ENCODE results near the gene TMEM63A. TPM values are rescaled to one million over a fixed set of nuclear protein-coding genes. Genes with fewer than 3 reads are reported as not detected.

TMEM63A gene
- polyA plus RNA-seq, 1 experiment = 41.8 TPM

- no peak overlapping the region for H3K4me3 ChIP-seq (ENCODE audit: low read depth, low read length)
- ChIA-PET CTCF (interaction anchor here (0.8 to 2.4 kb wide), 7 partner anchors 14 to 423 kb away, joined by 3 to 9 read pairs (median 4); partner anchors contain the start of gene SRP9), POLR2A (interaction anchor here (0.6 to 0.7 kb wide), 2 partner anchors 33 to 409 kb away, joined by 5 to 9 read pairs; no protein-coding TSS in a partner anchor)
- H3K36me3 ChIP-seq (ENCODE audit: control insufficient read depth, insufficient read depth, low read length) = no peaks in the 10 kb centered on the region
- no peaks in the 10 kb centered on the region for H3K27me3 ChIP-seq (ENCODE audit: control insufficient read depth, insufficient read depth, low read length)
- DNase-seq (ENCODE audit: low read depth) = no peak
- TF ChIP-seq CTCF (IDR thresholded peaks at IDR 0.05; ENCODE audit: insufficient read depth, low read depth, low read length) = no peak
These were observed 1.6 kb upstream of the TMEM63A start for GRCh38 chr1:225883616-225884265.

- no peak for DNase-seq (ENCODE audit: low read depth)
- POLR2A ChIA-PET = interaction anchor here (0.6 to 0.7 kb wide), 3 partner anchors 33 to 408 kb away, joined by 3 to 9 read pairs (median 5); no protein-coding TSS in a partner anchor
- no peak for TF ChIP-seq CTCF (IDR thresholded peaks at IDR 0.05; ENCODE audit: insufficient read depth, low read depth, low read length)
These were observed 775 bp upstream of the TMEM63A start for GRCh38 chr1:225882694-225883615.

DNA sequence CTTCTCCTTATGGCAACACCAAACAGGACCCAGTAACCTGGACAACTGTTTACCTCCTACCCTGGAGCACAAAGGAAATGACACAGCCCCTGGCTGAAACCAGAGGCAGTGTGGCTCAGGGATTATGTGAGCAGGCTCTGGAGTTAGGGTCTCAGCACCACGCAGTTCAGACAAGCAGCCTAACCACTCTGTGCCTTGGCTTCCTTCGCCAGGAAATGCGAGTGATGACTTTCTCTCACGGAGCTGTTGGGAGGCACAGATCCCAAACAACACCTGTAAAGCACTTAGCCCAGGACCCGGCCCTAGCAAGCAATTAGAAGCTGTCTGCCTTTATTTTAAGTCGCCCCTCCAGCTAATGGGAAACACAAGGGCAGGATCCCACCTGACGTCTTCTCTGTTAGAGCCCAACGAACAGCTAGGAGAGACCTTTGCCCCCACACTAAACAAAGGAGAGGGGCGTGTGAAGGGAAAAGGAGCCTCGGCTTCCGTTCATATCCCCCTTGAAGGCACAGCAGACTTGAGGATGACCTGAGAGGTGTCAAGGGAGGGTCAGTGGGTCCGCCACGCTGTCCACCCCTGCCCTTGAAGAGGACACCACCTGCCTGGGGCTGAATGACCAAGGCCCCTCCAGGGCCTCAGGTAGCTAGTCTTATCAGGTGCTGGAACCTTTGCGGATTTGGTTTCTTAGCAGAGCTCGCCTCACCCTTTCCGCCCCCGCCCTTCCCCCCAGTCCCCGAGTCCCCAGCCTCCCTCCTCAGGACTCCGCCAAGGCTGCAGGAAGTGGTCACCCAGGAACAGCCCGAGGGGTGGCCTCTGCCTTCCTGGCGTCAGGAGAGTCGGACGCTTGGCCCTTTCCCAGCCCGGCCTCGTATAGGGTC lies 860 bp downstream of the TMEM63A start:
- ChIA-PET POLR2A (no interaction called here), CTCF (interaction anchor here (0.8 to 2.5 kb wide), 7 partner anchors 14 to 407 kb away, joined by 3 to 9 read pairs (median 5); partner anchors contain the start of gene SRP9)
- Histone ChIP-seq H3K4me3 (ENCODE audit: low read depth, low read length) (peak overlapping the region; percentile 57), H3K36me3 (ENCODE audit: control insufficient read depth, insufficient read depth, low read length) (peaks cover 1% of the 10 kb centered on the region), H3K27me3 (ENCODE audit: control insufficient read depth, insufficient read depth, low read length) (no peaks in the 10 kb centered on the region)
- no peak for DNase-seq (ENCODE audit: low read depth)
- TF ChIP-seq CTCF (IDR thresholded peaks at IDR 0.05; ENCODE audit: insufficient read depth, low read depth, low read length) = no peak

More at GRCh38 chr1:225882694-225883615, 775 bp upstream of the TMEM63A start:
- no peaks in the 10 kb centered on the region; the same call in 1 of the 2 replicates for H3K36me3 ChIP-seq (ENCODE audit: control insufficient read depth, insufficient read depth, low read length)
- no peaks in the 10 kb centered on the region for H3K27me3 ChIP-seq (ENCODE audit: control insufficient read depth, insufficient read depth, low read length)
- CTCF ChIA-PET = interaction anchor here (0.8 to 2.5 kb wide), 14 partner anchors 14 to 422 kb away, joined by 3 to 9 read pairs (median 3); partner anchors contain the start of gene SRP9
- peak overlapping the region; percentile 57 for H3K4me3 ChIP-seq (ENCODE audit: low read depth, low read length)

DNA sequence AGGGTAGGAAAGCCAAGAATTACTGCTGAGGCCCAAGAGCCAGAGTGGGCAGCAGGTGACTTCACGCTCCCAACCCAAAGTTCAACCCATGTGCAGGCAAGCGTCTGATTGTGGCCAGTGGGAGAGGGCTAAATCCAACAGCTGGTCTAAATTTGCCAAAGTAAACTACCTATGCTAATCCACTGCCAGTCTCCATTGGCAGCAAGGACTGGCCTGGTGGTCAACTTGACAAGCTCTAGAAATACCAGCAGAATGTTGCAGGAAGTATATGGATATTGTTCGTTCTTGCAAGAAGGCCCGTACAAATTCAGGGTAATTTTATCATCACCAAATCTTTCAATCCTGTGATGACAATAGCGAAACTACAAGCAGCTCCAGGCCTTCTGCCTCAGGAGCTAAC lies 1.5 kb downstream of the TMEM63A start:
- Histone ChIP-seq H3K36me3 (ENCODE audit: control insufficient read depth, insufficient read depth, low read length) (peaks cover 3% of the 10 kb centered on the region), H3K4me3 (ENCODE audit: low read depth, low read length) (no peak overlapping the region), H3K27me3 (ENCODE audit: control insufficient read depth, insufficient read depth, low read length) (no peaks in the 10 kb centered on the region)
- ChIA-PET CTCF (interaction anchor here (0.8 to 2.5 kb wide), 8 partner anchors 9 to 406 kb away, joined by 3 to 8 read pairs (median 4); partner anchors contain the start of gene SRP9), POLR2A (no interaction called here)
- no peak for DNase-seq (ENCODE audit: low read depth)
- no peak for TF ChIP-seq CTCF (IDR thresholded peaks at IDR 0.05; ENCODE audit: insufficient read depth, low read depth, low read length)
